Midbrain (tissue), 1 donor: ENCODE data around the gene MFSD8.
"Not testable (repeated sequence)": the region's sequence is repeated elsewhere in the genome, so short reads cannot be mapped to it uniquely, and the experiment has no call there.

Source experiments
- DNase-seq: peaks from one replicate; lab custom pipeline; 2025; lab: John Stamatoyannopoulos, UW

The MFSD8 gene, protein sequence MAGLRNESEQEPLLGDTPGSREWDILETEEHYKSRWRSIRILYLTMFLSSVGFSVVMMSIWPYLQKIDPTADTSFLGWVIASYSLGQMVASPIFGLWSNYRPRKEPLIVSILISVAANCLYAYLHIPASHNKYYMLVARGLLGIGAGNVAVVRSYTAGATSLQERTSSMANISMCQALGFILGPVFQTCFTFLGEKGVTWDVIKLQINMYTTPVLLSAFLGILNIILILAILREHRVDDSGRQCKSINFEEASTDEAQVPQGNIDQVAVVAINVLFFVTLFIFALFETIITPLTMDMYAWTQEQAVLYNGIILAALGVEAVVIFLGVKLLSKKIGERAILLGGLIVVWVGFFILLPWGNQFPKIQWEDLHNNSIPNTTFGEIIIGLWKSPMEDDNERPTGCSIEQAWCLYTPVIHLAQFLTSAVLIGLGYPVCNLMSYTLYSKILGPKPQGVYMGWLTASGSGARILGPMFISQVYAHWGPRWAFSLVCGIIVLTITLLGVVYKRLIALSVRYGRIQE

DNA sequence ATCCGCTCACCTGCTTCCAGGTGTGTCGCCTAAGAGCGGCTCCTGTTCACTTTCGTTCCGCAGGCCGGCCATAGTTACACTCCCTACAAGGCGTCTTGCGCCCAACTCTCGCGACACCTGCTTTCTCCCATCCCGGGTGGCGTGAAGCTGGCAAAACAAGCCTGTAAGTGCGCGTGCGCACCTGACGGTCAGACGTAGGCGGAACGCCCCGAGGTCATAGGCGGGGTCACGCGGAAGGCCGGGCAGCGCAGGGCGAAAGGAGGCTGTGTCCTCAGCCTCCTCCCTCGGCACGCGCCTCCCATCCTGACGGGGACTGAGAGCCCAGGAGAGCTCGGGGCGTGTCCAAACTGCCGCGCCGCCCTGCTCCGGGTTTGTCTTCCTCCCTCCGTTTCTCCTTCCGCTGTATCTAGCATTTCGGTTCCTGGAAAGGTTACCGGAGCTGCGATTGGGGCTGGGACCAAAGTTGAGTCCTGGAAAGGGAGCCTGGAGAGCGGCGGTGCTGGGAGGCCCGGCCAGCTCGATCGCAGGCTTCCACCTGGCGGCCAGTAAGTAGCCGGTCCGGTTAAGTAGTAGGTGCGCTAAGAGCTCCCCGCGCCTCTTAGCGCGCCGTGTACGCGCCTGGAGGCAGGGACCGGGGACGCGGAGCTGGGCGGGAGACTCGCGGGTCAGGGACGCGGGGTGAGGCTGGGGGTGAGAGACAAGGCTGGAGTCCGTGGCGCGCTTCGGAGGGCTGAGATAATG, at the start of gene MFSD8, which contains the start of gene ABHD18:
MFSD8 (minus strand) TSS at position 112 of the 741 bp plus-strand sequence; CDS start at position 72, 40 bp downstream.
ABHD18 (plus strand) TSS at position 345 of the 741 bp plus-strand sequence. CDS start 17,550 bp downstream, outside the sequence.
- DNase-seq: peak; percentile 91

DNA sequence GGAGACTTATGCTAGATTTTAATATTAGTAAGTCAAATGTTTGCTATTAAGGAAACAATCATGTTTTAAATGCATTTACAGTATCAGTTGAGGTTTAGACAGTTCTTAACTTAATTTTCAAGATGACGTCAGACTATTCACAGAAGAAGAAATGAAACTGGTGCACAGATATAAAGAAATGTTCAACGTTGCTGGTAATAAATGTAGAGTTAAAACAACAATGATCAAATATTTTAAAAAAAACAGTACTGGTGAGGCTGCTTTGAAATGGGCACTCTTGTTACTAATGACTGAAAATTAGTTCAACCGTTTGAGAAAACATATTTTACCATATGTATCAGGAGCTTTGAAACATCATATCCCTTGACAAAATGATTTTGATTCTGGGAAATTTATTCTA, 44.5 kb upstream of the MFSD8 start:
- DNase-seq: no peak

DNA sequence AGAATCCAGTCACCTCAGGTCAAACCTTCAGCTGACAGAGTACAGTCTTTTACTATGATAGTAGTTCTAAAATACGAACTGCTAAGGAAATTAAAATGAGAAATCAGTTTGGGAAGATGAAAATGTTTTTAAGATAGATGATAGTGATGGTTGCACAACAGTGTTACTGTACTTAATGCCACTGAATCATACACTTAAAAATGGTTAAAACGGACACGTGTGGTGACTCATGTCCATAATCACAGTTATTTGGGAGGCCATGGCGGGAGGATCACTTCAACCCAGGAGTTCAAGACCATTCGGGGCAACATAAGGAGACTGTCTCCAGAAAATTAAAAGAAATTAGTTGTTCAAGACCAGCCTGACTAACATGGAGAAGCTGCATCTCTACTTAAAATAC, 41.6 kb upstream of the MFSD8 start:
- DNase-seq: no peak

DNA sequence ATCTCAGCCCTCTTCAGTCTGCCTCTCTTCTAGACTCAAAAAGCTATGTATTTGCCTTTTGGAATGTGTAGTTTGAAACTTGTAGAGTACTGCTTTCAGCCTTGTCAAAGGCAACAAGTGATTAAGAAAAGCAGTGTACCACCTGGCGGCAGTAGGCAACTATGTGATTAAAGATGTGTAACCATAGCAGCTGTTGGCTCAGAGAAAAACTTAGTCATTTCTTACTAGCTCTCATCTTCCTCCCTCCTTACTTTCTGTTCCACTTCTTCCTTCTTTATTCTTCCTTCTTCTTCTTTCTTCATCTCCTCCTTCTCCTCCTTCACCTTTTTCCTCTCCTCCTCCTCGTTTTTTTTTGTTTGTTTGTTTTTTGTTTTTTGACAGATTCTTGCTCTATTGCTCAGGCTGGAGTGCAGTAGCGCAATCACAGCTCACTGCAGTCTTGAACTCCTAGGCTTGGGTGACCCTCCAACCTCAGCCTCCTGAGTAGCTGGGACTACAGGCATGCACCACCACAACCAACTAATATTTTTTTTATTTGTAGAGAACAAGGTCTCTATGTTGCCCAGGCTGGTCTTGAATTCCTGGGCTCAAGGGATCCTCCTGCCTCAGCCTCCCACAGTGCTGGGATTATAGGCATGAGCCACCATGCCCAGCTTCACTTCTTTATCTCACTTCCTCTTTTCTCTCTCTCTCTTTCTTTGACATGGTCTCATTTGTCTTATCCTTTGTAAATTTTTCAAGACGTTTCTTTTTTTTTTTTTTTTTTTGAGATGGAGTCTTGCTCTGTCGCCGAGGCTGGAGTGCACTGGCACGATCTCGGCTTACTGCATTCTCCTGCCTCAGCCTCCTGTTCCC, 32.8 kb upstream of the MFSD8 start:
- DNase-seq: no peak

DNA sequence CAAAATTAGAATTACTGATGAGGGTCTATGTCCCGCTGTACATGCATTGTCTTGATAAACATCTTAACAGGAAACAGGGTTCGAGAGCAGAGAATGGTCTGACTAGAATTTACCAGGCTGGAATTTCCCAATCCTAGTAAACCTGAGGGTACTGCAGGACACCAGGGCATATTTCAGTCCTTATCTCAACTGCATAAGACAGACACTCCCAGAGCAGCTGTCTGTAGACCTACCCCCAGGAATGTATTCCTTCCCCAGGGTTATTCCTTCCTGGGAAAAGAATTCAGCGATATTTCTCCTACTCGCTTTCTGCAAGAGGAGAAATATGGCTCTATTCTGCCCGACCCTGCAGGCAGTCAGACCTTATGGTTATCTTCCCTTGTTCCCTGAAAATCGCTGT, 31.5 kb upstream of the MFSD8 start:
- DNase-seq: not testable (repeated sequence)

DNA sequence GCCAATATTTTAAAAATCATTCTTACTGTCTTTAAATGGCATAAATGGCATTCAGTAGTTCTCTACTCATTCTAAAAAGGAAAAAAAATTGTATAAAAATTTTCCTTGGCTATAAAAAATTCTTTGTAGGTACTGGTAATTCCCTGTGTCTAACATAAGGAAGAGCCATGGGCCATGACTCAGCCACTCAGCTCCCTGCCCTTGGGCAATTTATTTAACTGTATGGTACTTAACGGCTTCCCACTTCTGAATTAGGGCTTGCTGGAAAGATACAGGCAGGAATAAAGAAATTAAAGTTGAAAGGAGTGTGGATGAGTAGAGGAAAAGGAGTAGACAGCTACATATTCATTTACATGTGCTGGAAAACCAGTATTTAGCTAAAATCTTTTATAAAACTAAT, 30.8 kb upstream of the MFSD8 start:
- no peak for DNase-seq

DNA sequence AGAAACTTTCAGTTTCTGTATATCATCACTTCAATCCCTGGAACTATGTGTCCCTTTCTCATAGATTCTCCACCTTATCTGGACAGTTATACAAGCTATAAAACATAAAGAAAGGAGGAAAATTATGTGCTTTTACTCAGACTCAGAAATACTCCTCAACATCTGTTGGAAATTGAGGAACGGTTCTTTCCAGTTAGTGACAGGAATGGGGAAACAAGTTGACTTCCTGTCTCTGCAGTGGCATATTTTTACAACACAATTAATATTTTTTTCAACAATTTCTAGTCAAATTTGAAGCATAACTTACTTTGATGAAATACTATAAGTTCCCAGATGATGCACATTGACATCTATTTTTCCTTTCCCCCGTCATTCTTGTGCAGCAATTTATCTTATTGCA, 28.2 kb upstream of the MFSD8 start:
- no peak for DNase-seq

DNA sequence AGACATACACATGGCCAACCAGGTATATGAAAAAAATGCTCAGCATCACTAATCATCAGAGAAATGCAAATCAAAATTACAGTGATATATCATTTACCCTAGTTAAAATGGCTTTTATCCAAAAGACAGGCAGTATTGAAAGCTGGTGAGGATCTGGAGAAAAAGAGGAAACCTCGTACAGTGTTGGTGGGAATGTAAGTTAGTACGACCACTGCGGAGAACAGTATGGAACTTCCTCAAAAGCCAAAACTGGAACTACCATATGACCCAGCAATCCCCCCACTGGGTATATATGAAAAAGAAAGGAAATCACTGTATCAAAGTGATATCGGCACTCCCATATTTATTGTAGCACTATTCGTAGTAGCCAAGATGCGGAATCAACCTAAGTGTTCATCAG, 23.7 kb upstream of the MFSD8 start:
- DNase-seq: no peak

DNA sequence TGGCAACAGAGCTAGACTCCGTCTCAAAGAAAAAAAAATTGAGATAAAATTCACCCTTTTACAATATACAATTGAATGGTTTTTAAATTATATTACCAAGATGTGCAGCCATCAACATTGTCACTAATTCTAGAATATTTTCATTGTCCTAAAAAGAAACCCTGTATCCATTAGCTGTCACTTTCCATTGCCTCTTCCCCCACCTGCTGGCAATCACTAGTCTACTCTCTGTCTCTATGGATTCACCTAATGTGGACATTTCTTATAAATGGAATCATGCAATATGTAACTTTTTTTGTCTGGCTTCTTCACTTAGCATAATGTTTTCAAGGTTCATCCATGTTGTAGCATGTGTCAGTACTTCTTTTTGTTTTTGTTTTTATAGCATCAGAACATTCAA, 21.0 kb upstream of the MFSD8 start:
- DNase-seq: no peak

DNA sequence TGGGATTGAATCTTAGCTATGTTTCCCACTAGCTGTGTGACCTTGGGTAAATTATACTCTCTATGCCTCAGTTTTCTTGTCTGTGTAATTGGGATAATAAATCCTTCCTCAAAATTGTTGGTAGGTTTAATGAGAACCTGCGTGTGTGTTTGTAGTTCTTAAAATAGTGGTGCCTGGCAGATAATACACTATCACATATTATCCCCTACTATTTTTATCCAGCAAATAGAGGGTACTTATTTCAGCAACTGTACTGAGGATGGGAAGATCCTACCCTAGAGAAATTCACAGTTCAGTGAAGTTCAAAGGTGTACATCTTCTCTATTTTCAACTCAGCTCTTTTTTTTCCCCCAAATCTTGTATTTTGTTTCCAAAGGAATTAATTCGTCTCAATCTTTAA, 17.5 kb upstream of the MFSD8 start:
- no peak for DNase-seq

DNA sequence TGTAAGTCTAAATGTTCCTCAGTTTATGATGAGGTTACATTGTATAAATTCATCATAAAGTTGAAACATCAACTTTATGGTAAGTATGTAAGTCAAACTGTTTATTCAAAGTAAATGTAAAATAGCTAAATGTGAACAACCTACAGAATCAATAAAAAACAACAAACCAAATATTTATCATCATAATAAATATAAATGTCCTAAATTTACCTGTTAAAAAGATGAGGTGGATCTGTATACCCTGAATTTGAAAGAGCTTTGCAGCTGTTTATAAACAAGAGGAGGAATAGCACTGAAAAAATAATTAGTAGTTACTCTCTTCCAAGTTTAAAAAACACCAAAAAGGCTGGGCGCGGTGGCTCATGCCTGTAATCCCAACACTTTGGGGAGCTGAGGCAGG, 14.0 kb upstream of the MFSD8 start:
- no peak for DNase-seq

DNA sequence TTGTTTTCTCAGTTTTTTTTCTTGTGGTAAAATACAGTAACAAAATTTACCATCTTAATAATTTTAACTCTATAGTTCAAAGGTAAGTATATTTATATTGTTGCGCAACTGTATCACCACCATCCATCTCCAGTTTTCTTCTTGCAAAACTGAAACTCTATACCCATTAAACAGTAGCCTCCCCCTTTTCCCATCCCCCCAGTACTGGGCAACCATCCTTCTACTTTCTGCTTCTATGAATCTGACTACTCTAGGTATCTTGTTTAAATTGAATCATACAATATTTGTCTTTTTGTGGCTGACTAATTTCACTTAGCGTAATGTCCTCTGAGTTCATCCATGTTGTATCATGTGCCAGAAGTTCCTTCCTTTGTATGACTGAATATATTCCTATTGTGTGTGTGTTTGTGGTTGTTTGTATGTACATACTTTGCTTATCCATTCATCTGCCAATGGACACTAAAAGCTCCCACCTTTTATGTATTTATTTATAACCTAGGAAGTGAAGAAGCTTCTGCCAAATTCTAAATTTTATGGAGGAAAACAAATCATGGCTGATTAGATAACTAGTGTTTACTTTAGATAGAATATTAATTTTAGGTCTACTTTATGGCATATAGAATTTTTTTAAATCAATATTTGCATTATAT, 10.3 kb upstream of the MFSD8 start:
- DNase-seq: no peak

DNA sequence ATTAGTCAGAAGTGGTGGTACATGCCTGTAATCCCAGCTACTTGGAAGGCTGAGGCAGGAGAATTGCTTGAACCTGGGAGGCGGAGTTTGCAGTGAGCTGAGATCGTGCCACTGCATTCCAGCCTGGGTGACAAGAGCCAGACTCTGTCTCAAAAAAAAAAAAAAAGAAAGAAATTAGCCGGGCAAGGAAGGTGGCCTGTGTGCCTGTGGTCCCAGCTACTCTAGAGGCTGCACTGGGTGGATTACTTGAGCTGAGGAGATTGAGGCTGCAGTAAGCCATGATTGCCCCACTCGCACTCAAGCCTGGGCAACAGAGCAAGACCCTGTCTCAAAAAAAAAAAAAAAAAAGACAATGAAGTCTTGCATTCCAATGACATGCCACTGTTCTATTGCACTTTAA, 6.0 kb upstream of the MFSD8 start:
- not testable (repeated sequence) for DNase-seq

DNA sequence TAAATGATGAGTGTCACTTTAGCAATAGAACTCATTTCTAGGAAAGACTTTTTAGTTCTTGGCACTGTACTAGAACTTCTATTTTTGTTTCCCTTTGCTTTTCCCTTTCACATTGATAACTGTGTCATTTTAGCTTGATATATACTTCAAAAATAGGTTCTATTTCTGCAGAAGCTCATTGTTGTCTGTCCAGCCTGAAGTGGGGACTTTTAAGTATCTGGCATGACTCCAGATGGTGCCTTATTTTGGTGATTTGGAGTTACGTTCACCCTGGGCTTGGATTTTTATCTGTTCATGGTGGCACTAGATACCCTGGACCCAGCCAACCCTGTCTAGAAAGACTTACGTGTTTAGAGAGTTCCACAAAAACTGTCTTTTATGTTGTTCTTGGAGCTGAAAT, 3.6 kb upstream of the MFSD8 start:
- no peak for DNase-seq

DNA sequence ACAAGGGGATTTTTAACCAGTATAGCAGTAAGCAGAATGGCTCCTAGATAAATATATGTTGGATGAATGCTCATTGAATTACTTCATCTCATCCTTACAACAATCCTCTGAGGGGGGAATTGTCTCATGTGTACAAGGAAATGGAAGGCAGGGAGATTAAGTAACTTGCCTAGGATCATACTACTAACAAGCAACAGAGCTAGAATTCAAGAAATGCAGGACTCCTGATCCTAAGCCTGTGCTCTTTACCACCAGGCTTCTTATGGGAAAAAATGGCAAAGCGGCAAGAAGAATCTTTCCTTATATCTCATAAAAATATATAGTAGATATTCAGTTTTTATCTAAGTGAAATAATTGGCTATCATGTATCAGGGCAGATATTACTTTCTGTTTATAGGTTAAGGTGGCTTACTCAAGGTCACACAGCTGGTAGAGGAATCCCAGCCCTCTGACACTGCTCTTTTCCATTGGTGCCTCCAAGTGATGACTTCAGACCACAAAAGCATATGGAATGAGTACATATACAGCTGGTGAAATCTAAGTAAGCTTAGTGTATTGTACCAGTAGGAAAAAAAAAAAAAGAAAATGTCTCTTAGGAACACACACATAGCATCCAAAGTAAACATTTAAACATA, 2.3 kb upstream of the MFSD8 start:
- no peak for DNase-seq

DNA sequence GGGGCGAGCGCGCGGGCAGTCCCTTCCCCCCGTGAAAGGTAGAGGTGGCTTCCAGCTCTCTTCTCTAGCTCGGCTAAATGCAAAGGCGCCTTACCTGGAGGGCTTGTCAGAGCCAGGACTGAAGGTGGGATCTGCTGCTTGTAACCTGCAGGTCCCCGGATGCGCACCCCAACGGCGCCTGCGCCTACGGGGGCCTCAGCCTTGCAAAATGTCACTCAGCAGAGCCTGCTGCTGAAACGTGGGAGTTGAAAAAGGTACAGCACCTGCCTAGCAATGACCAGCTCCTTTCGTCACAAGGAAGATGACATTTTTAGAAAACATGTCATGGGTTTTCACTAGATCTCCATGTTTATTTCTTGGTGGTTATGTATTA, 816 bp upstream of the MFSD8 start:
- no peak for DNase-seq

DNA sequence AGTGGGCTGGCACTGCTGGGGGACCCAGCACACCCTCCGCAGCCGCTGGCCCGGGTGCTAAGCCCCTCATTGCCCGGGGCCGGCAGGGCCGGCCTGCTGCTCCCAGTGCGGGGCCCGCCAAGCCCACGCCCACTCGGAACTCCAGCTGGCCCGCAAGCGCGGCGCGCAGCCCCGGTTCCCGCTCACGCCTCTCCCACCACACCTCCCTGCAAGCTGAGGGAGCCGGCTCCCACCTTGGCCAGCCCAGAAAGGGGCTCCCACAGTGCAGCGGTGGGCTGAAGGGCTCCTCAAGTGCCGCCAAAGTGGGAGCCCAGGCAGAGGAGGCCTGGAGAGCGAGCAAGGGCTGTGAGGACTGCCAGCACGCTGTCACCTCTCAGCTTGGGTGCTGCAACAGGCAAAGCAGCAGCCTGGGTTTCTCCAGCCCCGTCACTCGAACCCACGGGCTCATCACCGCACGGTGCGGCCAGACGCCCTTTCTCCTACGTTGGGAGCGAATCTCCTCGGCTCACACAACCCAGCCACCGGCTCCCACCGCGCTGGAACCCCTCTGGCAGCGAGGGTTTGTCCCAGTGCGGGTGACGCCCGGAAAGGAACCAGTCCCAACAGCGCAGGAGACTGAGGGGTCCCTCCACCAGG, 429 bp downstream of the MFSD8 start:
- not testable (repeated sequence) for DNase-seq

DNA sequence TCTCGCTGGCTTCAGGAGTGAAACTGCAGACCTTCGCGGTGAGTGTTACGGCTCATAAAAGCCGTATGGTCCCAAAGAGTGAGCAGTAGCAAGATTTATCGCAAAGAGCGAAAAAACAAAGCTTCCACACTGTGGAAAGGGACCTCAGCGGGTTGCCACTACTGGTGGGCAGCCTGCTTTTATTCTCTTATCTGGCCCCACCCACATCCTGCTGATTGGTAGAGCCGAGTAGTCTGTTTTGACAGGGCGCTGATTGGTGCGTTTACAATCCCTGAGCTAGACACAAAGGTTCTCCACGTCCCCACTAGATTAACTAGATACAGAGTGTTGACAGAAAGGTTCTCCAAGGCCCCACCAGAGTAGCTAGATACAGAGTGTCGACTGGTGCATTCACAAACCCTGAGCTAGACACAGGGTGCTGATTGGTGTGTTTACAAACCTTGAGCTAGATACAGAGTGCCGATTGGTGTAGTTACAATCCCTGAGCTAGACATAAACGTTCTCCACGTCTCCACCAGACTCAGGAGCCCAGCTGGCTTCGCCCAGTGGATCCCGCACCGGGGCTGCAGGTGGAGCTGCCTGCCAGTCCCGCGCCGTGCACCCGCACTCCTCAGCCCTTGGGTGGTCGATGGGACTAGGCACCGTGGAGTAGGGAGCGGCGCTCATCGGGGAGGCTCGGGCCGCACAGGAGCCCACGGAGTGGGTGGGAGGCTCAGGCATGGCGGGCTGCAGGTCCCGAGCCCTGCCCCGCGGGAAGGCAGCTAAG, 1.2 kb downstream of the MFSD8 start:
- DNase-seq: not testable (repeated sequence)

DNA sequence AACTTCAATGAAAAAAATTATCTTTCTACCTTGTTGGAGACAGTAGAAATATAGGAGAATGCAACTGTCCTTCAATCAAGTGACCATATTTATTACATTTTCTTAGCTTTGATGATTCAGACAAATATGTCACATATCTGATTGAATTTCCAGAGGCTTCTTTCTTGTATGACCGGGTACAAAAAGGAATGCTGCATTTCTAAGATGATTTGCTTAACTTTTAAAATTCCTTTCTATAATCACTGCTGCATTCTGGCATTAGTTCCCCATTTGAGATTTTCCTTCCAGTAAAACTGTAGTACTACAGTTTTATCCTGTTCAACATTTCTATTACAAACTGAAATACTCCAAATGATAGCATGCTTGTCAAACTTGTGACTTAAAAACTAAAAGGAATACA, 5.2 kb downstream of the MFSD8 start:
- DNase-seq: no peak

DNA sequence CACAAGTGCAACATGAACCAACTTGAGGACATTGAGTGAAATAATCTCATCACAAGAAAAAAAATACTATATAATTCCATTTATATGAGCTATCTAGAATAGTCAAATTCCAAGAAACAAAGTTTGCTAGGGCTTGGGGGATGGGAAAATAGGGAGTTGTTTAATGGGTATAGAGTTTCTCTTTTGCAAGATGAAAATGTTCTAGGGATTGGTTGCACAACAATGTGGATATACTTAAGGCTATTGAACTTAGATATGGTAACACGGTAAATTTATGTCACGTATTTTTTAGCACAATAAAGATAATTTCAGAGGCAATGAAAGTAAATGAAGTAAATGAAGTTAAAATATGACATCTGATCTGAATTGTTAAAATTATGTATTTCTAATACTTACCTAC, 7.9 kb downstream of the MFSD8 start:
- DNase-seq: no peak
